Sciatic nerve (tissue), 2 donors: ENCODE results near the gene STAB1. TPM values are rescaled to one million over a fixed set of nuclear protein-coding genes. Genes with fewer than 3 reads are reported as not detected.

ENCODE experiments used
- ATAC-seq: fragments of 200-7000 bp; cut with Tn5 transposase; one replicate; pipeline ENCODE4 v1.9.1; 2020; ENCODE audit warnings: mild to moderate bottlenecking, moderate library complexity
- DNase-seq: peaks from one replicate; pipeline ENCODE4 v3.0.0-alpha.2; 2020; ENCODE audit warnings: low spot score
- intact Hi-C: fragments of 100-400 bp; cut with DNase I; formaldehyde crosslinking; loops from one replicate; pipeline ENCODE4 v1.14.2; 2022
- total RNA-seq: library from RNA; stranded (reverse); fragmentation: NEBNext Ultra II Directional; extraction: Animal tissue kit (Norgen Biotek cat#: 25700); gene quantifications from one replicate; pipeline ENCODE4 v1.2.1, GENCODE V29; 2021
- donor health status: DM: no; HTN: no; CAD: no.
- donor health status: DM: no; HTN: no; CAD: no.

The STAB1 gene
- total RNA-seq, 1 donor from 2014 or later, result 256 TPM

GRCh38 chr3:52456169-52456799 lies 38.9 kb upstream of the STAB1 start:
- DNase-seq (no peak), ATAC-seq (peak; percentile 77)
- intact Hi-C loops, result loop anchor here (10.0 kb wide), 1 partner anchor 229 kb away; the partner anchor contains the start of genes GNL3 and PBRM1

GRCh38 chr3:52456800-52457183 lies 38.3 kb upstream of the STAB1 start:
- intact Hi-C loops, result loop anchor here (10.0 kb wide), 1 partner anchor 228 kb away; the partner anchor contains the start of genes GNL3 and PBRM1
- no peak for DNase-seq
- ATAC-seq, result peak; percentile 0

GRCh38 chr3:52458031-52458760 lies 36.9 kb upstream of the STAB1 start:
- ATAC-seq (no peak), DNase-seq (no peak)
- intact Hi-C loops, result loop anchor here (10.0 kb wide), 1 partner anchor 227 kb away; the partner anchor contains the start of genes GNL3 and PBRM1

- intact Hi-C loops, result loop anchor here (10.0 kb wide), 1 partner anchor 226 kb away; the partner anchor contains the start of genes GNL3 and PBRM1
- DNase-seq (no peak), ATAC-seq (no peak)
Measured at GRCh38 chr3:52458770-52459545, 36.2 kb upstream of the STAB1 start.

- DNase-seq (no peak), ATAC-seq (peak; percentile 81)
- intact Hi-C loops, result no loop called here
Measured at GRCh38 chr3:52461874-52462273, 33.3 kb upstream of the STAB1 start.

- no peak for DNase-seq
- intact Hi-C loops, result no loop called here
- ATAC-seq, result no peak
Measured at GRCh38 chr3:52463416-52463815, 31.7 kb upstream of the STAB1 start.

GRCh38 chr3:52468336-52468735 lies 26.8 kb upstream of the STAB1 start:
- intact Hi-C loops, result no loop called here
- DNase-seq, result no peak
- ATAC-seq, result peak; percentile 74

GRCh38 chr3:52469001-52469400 lies 26.1 kb upstream of the STAB1 start:
- DNase-seq (no peak), ATAC-seq (no peak)
- intact Hi-C loops, result no loop called here

- DNase-seq (no peak), ATAC-seq (no peak)
- intact Hi-C loops, result no loop called here
Measured at GRCh38 chr3:52470920-52471319, 24.2 kb upstream of the STAB1 start.

- intact Hi-C loops, result no loop called here
- peak; percentile 70 for ATAC-seq
- peak; percentile 83 for DNase-seq
Measured at GRCh38 chr3:52471371-52472238, 23.5 kb upstream of the STAB1 start.

- no peak for ATAC-seq
- intact Hi-C loops, result no loop called here
- DNase-seq, result no peak
Measured at GRCh38 chr3:52472239-52473000, 22.7 kb upstream of the STAB1 start.

- intact Hi-C loops, result no loop called here
- DNase-seq, result no peak
Measured at GRCh38 chr3:52473026-52473425, 22.1 kb upstream of the STAB1 start.

GRCh38 chr3:52477076-52477795 lies 17.9 kb upstream of the STAB1 start:
- intact Hi-C loops, result no loop called here
- no peak for ATAC-seq
- DNase-seq, result no peak

More at GRCh38 chr3:52473026-52473425, 22.1 kb upstream of the STAB1 start:
- peak; percentile 7 for ATAC-seq

GRCh38 chr3:52477796-52478095 lies 17.4 kb upstream of the STAB1 start:
- intact Hi-C loops, result no loop called here
- no peak for DNase-seq
- ATAC-seq, result no peak

GRCh38 chr3:52479037-52479876 lies 15.9 kb upstream of the STAB1 start:
- intact Hi-C loops, result no loop called here
- ATAC-seq, result no peak
- no peak for DNase-seq

GRCh38 chr3:52479877-52480575 lies 15.1 kb upstream of the STAB1 start:
- intact Hi-C loops, result no loop called here
- DNase-seq (no peak), ATAC-seq (no peak)
